ENCODE results near the gene MICB. TPM values are rescaled to one million over a fixed set of nuclear protein-coding genes. Genes with fewer than 3 reads are reported as not detected.

Gene MICB
- total and polyA plus RNA-seq, 9 of the 15 experiments (the other 6 are each of a cell fraction or from before 2014, with no cell fraction given) = 13.3 to 34.5 (median 19.8) TPM

DNA sequence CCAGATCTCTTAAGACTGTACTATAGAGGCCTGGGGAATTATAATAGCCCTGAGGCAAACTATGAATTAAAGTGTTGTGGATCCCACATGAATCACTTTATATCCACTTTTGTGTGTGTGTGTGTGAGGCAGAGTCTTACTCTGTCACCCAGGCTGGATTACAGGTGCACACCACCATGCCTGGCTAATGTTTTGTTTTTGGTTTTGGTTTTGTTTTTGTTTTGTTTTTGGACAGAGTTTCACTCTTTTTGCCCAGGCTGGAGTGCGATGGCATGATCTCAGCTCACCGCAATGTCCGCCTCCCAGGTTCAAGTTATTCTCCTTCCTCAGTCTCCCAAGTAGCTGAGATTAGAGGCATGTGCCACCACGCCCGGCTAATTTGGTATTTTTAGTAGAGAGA, 32.2 kb upstream of the MICB start:
- TF ChIP-seq EZH2 (IDR thresholded peaks at IDR 0.05; ENCODE audit: borderline replicate concordance, low read depth, low read length) (no peak), ZFX (CRISPR knock-in tag; IDR thresholded peaks at IDR 0.05) (no peak), GTF2E2 (tag; IDR thresholded peaks at IDR 0.05) (no peak), NFXL1 (CRISPR knock-in tag; IDR thresholded peaks at IDR 0.05) (no peak), ADNP (tag; IDR thresholded peaks at IDR 0.05) (no peak), ZNF785 (CRISPR knock-in tag; IDR thresholded peaks at IDR 0.05) (no peak), TCFL5 (CRISPR knock-in tag; conservative IDR thresholded peaks at IDR 0.05) (no peak), MBD2 (IDR thresholded peaks at IDR 0.05; ENCODE audit: borderline replicate concordance, low read depth) (no peak), ZNF282 (CRISPR knock-in tag; IDR thresholded peaks at IDR 0.05) (no peak)
- TF ChIP-seq, protein P1, sequence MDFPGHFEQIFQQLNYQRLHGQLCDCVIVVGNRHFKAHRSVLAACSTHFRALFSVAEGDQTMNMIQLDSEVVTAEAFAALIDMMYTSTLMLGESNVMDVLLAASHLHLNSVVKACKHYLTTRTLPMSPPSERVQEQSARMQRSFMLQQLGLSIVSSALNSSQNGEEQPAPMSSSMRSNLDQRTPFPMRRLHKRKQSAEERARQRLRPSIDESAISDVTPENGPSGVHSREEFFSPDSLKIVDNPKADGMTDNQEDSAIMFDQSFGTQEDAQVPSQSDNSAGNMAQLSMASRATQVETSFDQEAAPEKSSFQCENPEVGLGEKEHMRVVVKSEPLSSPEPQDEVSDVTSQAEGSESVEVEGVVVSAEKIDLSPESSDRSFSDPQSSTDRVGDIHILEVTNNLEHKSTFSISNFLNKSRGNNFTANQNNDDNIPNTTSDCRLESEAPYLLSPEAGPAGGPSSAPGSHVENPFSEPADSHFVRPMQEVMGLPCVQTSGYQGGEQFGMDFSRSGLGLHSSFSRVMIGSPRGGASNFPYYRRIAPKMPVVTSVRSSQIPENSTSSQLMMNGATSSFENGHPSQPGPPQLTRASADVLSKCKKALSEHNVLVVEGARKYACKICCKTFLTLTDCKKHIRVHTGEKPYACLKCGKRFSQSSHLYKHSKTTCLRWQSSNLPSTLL (IDR thresholded peaks at IDR 0.05) = no peak
- in situ Hi-C loops (cut with MboI) = no loop called here
- 0% methylated on average over 5 of the region's 5 CpGs for WGBS (ENCODE audit: insufficient coverage, low coverage, missing lambda C conversion rate)
- ChIA-PET CTCF (ENCODE audit: low intra/inter-chr PET ratio) (no interaction called here), POLR2A (no interaction called here)
- Histone ChIP-seq H3K4me1 (replicated peaks in 1 of 2; ENCODE audit: control insufficient read depth in 2 of 2, insufficient read depth in 2 of 2, low read length in 2 of 2) (peaks cover 0 to 6% of the 10 kb centered on the region in 2 experiments; a peak in 3 of 5 replicates), H3K9ac (ENCODE audit: insufficient read depth in 1 of 2, low read depth in 2 of 2, low read length in 2 of 2) (no peak overlapping the region), H3K36me3 (ENCODE audit: control insufficient read depth, insufficient read depth, low read length) (no peaks in the 10 kb centered on the region), H3K9me1 (ENCODE audit: control insufficient read depth, insufficient read depth, low read length) (no peaks in the 10 kb centered on the region), H3K27ac (ENCODE audit: extremely low read depth, low read depth, low read length) (no peak overlapping the region), H4K20me1 (replicated peaks; ENCODE audit: control insufficient read depth, insufficient read depth, low read length) (0 out of 2 replicates have a peak, but pooled peaks cover 10% of the 10 kb centered on the region), H3K4me2 (ENCODE audit: insufficient read depth, low read length) (no peak overlapping the region), H3K9me3 (replicated peaks; ENCODE audit: control insufficient read depth, insufficient read depth, low read depth, low read length) (no peaks in the 10 kb centered on the region), H3K27me3 (ENCODE audit: control insufficient read depth in 2 of 2, insufficient read depth in 2 of 2, low read length in 2 of 2) (peaks cover 32 to 65% of the 10 kb centered on the region in 2 experiments; a peak in 4 of 5 replicates), H2AFZ (ENCODE audit: low read depth, low read length) (no peak overlapping the region), H3K79me2 (ENCODE audit: control insufficient read depth, insufficient read depth, low read length) (no peaks in the 10 kb centered on the region), H3K4me3 (no peak overlapping the region)
- no peak for FAIRE-seq
- intact Hi-C loops (cut with micrococcal nuclease) = no loop called here
- BruUV-seq (replicated peaks) = no TSS peak
- no peak for ATAC-seq
- DNase-seq (ENCODE audit: extremely low read depth in 1 of 4, low spot score in 3 of 4) = no peak

Measured in K562 (cell line).